Adipocyte (in vitro differentiated cells): ENCODE results near the gene LCE5A.

ENCODE experiments used
- DNase-seq: peaks from one replicate; pipeline ENCODE4 v3.0.0-alpha.2; 2015; ENCODE audit warnings: low read depth
- H3K27me3 ChIP-seq: replicated peaks from 2 replicates; pipeline ENCODE4 v1.7.0; 2013; ENCODE audit warnings: mild to moderate bottlenecking, low read length, moderate library complexity; ENCODE audit not compliant: control insufficient read depth, insufficient read depth
- H3K36me3 ChIP-seq: 2 replicates; pipeline ENCODE4 v1.7.0; 2013; ENCODE audit warnings: low read length, mild to moderate bottlenecking, moderate library complexity; ENCODE audit not compliant: control insufficient read depth, insufficient read depth, severe bottlenecking
- H3K4me1 ChIP-seq: 2 replicates; pipeline ENCODE4 v1.7.0; 2013; ENCODE audit warnings: mild to moderate bottlenecking, low read length, moderate library complexity; ENCODE audit not compliant: control insufficient read depth, insufficient read depth
- H3K4me3 ChIP-seq: 2 replicates; pipeline ENCODE4 v1.7.0; 2013; ENCODE audit warnings: mild to moderate bottlenecking, low read length, moderate library complexity
- H3K9ac ChIP-seq: 2 replicates; pipeline ENCODE4 v1.7.0; 2013; ENCODE audit warnings: mild to moderate bottlenecking, low read length, moderate library complexity
- H3K9me3 ChIP-seq: 2 replicates; pipeline ENCODE4 v1.7.0; 2013; ENCODE audit warnings: mild to moderate bottlenecking, low read length, moderate library complexity; ENCODE audit not compliant: control insufficient read depth

LCE5A gene

DNA sequence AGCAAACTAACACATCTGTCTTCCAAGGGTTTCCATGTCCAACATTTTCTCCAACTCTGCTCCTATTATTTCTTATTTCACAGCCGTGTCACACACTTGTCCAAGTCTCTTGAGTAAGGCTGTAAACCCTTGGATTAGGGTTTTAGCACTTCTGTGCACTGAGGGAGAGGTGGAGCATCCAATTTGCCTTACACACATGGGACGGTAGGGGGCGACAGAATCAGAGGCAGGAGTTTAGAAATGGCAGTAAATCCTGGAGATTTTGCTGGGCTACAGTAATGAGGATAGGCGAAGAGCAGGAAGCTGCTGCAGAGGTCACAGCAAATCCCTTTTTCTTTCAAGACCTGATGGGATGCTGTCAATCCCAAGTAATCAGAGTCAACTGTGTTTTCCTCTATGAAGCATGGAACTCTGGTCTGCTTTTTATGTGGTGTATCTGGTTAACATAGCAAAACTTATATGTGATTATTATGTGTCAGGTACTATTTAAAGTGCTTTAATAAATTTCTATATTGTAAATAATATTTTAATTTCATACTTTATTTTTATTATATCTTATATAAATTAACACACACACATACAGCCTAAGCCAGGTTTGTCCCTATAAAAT is 15.4 kb upstream of the LCE5A start:
- no peaks in the 10 kb centered on the region for H3K36me3 ChIP-seq
- H3K9ac ChIP-seq, result no peak overlapping the region
- no peak overlapping the region for H3K4me3 ChIP-seq
- no peak for DNase-seq
- peaks cover 15% of the 10 kb centered on the region for H3K27me3 ChIP-seq
- H3K4me1 ChIP-seq, result no peaks in the 10 kb centered on the region
- no peaks in the 10 kb centered on the region for H3K9me3 ChIP-seq

DNA sequence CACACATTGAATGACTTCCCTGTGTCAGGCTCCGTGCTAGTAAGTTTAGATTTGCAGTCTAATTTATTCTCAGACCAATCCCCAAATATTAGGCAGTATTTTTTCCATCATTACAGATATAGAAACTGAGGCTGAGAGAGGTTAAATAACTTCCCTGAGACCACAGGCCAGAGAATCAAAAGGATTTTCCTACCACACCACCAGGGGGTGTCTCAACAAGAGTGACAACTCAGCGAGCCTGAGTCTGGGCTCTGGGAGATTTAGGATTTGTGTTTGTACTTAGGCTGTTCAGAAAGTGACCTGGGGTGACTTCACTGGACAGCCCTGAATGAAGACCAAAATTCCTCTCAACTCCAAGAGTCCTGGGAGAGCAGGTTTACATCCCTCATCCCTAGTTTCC is 13.3 kb upstream of the LCE5A start:
- H3K36me3 ChIP-seq, result no peaks in the 10 kb centered on the region
- no peak overlapping the region for H3K4me3 ChIP-seq
- H3K9ac ChIP-seq, result no peak overlapping the region
- no peaks in the 10 kb centered on the region for H3K9me3 ChIP-seq
- peaks cover 20% of the 10 kb centered on the region for H3K27me3 ChIP-seq
- DNase-seq, result no peak
- H3K4me1 ChIP-seq, result no peaks in the 10 kb centered on the region

- Histone ChIP-seq H3K27me3 (peaks cover 17% of the 10 kb centered on the region), H3K36me3 (no peaks in the 10 kb centered on the region), H3K4me1 (no peaks in the 10 kb centered on the region), H3K9me3 (no peaks in the 10 kb centered on the region), H3K9ac (no peak overlapping the region), H3K4me3 (no peak overlapping the region)
- no peak for DNase-seq
Observed at GRCh38 chr1:152501704-152502103, 8.9 kb upstream of the LCE5A start.

- no peak overlapping the region for H3K4me3 ChIP-seq
- H3K27me3 ChIP-seq, result peaks cover 20% of the 10 kb centered on the region
- no peak overlapping the region for H3K9ac ChIP-seq
- no peaks in the 10 kb centered on the region for H3K4me1 ChIP-seq
- DNase-seq, result no peak
- no peaks in the 10 kb centered on the region for H3K9me3 ChIP-seq
- H3K36me3 ChIP-seq, result no peaks in the 10 kb centered on the region
Observed at GRCh38 chr1:152502496-152503180, 8.0 kb upstream of the LCE5A start.

- H3K36me3 ChIP-seq, result no peaks in the 10 kb centered on the region
- DNase-seq, result no peak
- no peaks in the 10 kb centered on the region for H3K9me3 ChIP-seq
- H3K4me1 ChIP-seq, result no peaks in the 10 kb centered on the region
- no peak overlapping the region for H3K9ac ChIP-seq
- no peak overlapping the region for H3K4me3 ChIP-seq
- peaks cover 34% of the 10 kb centered on the region for H3K27me3 ChIP-seq
Observed at GRCh38 chr1:152505083-152505482, 5.5 kb upstream of the LCE5A start.

GRCh38 chr1:152506899-152507498 is 3.6 kb upstream of the LCE5A start:
- no peak for DNase-seq
- Histone ChIP-seq H3K4me3 (no peak overlapping the region), H3K4me1 (no peaks in the 10 kb centered on the region), H3K27me3 (peaks cover 45% of the 10 kb centered on the region), H3K36me3 (no peaks in the 10 kb centered on the region), H3K9ac (no peak overlapping the region), H3K9me3 (no peaks in the 10 kb centered on the region)

DNA sequence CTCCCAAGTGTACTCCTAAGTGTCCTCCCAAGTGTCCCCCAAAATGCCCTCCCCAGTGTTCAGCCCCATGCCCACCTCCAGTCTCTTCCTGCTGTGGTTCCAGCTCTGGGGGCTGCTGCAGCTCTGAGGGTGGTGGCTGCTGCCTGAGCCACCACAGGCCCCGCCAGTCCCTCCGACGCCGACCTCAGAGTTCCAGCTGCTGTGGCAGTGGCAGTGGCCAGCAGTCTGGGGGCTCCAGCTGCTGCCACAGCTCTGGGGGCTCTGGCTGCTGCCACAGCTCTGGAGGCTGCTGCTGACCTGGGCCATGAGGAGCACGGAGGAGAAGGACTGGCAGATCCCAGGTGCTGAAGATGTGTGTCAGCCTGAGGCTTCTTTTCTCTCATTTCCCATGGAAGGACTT is 993 bp downstream of the LCE5A start:
- no peak overlapping the region for H3K4me3 ChIP-seq
- H3K9me3 ChIP-seq, result no peaks in the 10 kb centered on the region
- DNase-seq, result no peak
- H3K36me3 ChIP-seq, result no peaks in the 10 kb centered on the region
- no peaks in the 10 kb centered on the region for H3K4me1 ChIP-seq
- H3K9ac ChIP-seq, result no peak overlapping the region
- peaks cover 74% of the 10 kb centered on the region for H3K27me3 ChIP-seq

DNA sequence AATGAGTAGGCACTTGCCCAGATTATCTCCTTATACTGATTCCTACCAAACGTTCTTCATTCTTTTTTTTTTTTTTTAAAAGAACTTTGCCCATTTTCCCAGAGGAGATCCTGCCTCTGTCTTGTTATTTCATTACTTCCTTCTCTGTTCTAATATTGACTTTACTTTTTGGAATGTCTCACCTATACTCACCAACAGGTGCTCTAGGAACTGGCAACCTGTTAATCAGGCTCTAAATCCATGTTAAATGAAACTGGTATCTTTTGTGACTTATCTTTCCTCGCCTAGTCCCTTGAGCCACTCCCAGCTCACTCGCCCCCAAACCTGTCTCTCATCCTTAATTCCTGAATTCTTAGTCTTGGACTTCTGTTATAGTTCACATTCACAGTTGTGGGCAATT is 2.5 kb downstream of the LCE5A start:
- DNase-seq, result no peak
- H3K9me3 ChIP-seq, result no peaks in the 10 kb centered on the region
- peaks cover 70% of the 10 kb centered on the region for H3K27me3 ChIP-seq
- H3K9ac ChIP-seq, result no peak overlapping the region
- H3K36me3 ChIP-seq, result no peaks in the 10 kb centered on the region
- no peak overlapping the region for H3K4me3 ChIP-seq
- H3K4me1 ChIP-seq, result no peaks in the 10 kb centered on the region

DNA sequence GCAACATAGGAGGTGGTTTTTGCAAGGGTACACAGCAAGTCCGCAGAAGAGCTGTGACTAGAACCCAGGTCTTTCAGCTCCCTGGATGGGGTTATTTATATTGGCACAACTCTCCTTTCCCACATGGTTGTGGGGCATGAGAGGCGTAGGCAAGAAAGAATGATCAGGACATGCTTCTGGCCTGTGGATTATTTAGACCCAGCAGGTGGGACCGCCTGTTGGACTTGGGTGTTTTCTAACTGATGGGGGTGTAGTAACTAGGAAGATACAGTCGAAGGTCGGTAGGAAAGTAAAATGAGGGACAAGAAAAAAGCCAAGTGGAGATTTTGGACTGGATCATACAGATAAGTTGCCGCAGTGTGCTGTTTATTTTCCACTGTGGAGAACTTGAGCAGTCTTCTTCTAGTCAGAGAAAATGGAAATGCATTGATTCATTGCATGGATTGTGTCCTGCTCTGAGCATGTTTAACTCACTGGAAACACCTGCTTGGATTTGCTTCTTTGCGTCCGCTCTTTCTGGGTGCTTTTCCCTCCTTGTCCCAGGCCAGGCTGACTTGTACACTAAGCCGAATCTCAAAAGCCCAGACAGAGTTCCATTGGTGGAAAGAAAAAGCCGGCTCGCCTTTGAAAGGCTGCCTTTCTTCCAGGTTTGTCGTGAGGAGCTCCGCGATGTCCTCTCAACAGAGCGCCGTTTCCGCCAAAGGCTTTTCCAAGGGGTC is 4.3 kb downstream of the LCE5A start:
- H3K27me3 ChIP-seq, result peaks cover 57% of the 10 kb centered on the region
- no peak overlapping the region for H3K4me3 ChIP-seq
- H3K9me3 ChIP-seq, result no peaks in the 10 kb centered on the region
- H3K4me1 ChIP-seq, result no peaks in the 10 kb centered on the region
- DNase-seq, result no peak
- no peaks in the 10 kb centered on the region for H3K36me3 ChIP-seq
- no peak overlapping the region for H3K9ac ChIP-seq

GRCh38 chr1:152515434-152515783 is 4.8 kb downstream of the LCE5A start:
- Histone ChIP-seq H3K36me3 (no peaks in the 10 kb centered on the region), H3K9ac (no peak overlapping the region), H3K4me1 (no peaks in the 10 kb centered on the region), H3K4me3 (no peak overlapping the region), H3K9me3 (no peaks in the 10 kb centered on the region), H3K27me3 (peaks cover 53% of the 10 kb centered on the region)
- DNase-seq, result no peak

DNA sequence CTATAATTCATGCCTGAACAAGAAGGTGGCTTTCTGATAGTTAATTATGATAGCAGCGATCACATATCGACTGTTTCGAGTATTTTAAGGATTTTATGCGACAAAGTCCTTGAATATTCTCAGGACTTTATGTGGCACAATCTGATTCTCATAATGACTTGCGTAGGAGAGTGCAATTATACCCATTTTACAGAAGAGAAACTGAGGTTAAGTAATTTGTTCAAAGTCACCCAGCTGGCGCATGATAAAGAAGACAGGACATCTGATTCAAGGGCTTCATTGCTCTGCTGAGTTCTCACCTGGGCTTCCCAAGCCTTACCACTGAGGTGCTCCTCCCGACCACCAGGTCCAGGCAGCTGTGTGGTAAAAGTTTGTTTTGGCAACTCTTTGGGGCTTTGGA is 5.5 kb downstream of the LCE5A start:
- Histone ChIP-seq H3K9me3 (no peaks in the 10 kb centered on the region), H3K4me3 (no peak overlapping the region), H3K27me3 (peaks cover 47% of the 10 kb centered on the region), H3K36me3 (no peaks in the 10 kb centered on the region), H3K9ac (no peak overlapping the region), H3K4me1 (no peaks in the 10 kb centered on the region)
- DNase-seq, result no peak
